ENCODE data around the gene BMPR1A.
A peak's percentile ranks its signal among the peaks of the same experiment; 100 is the strongest.

BMPR1A gene

DNA sequence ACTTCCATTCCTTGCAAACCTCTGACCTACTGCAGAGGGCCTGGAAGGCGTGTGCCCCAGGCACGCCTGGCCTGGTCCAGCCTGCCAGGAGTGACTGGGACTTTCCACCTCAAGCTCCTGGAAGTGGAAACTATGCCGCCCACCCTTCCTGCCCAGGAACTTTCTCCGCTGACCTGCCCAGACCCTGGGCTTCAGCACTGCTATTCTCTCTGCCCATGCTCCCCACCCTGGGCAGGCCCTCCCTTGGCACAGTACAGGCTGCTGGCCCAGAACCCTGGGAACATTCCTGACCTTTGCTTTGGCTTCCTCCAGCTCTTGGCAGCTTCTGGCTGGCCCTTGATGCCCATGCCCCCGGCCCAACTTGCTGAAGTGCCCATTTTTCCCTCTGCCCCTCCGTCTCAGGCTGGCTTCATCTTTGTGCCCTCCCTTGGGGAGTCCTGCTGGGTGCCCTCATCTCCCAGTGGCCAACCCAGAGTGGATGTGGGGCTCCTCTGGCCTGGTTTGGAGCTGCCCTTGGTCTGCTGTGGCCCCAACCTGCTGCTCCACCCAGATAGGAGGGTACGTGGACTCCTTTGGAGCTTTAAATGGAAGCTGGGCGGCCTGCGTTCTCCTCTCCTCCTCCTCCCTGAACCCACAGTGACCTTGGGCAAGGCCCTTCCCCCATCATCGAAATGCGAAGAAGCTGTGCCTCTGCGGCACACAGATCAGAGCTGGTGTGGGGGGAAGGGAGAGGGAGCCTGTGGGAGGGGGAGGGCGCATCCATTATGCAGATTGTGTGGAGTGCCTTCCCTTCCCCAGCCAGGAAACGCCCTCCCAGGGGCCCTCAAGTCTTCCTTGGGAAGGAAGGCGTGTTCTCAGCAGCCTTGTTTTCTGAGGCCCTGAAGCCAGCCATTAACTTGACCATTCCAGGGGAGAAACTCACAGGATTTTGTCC, 197.6 kb downstream of the BMPR1A start:
- DNase-seq: peak; percentile 99
- H4K5ac ChIP-seq (ENCODE audit: low read length): no peak overlapping the region
- peak overlapping the region; percentile 40 for H2BK120ac ChIP-seq (ENCODE audit: low read depth, low read length)
- H3K4me2 ChIP-seq (ENCODE audit: low read length): no peak overlapping the region
- peak overlapping the region; percentile 72 for H3K18ac ChIP-seq (ENCODE audit: low read length)
- peak overlapping the region; percentile 90 for H3K4ac ChIP-seq (ENCODE audit: low read depth, low read length)
- no CpG with 5 or more reads among the region's 15 CpGs for WGBS (ENCODE audit: extremely low coverage, insufficient coverage, low lambda C conversion rate)
- no peaks in the 10 kb centered on the region for H3K36me3 ChIP-seq (ENCODE audit: control insufficient read depth, insufficient read depth, low read length)
- H4K8ac ChIP-seq (ENCODE audit: low read depth, low read length): no peak overlapping the region
- no peak overlapping the region for H3K4me3 ChIP-seq (ENCODE audit: low read length)
- H3K23ac ChIP-seq (ENCODE audit: low read length): peak overlapping the region; percentile 70
- peak overlapping the region; percentile 79 for H2AK5ac ChIP-seq (ENCODE audit: low read length)
- no peaks in the 10 kb centered on the region for H3K79me2 ChIP-seq (ENCODE audit: control insufficient read depth, insufficient read depth, low read length)
- H2BK15ac ChIP-seq (replicated peaks; ENCODE audit: low read depth): no peak overlapping the region
- H3K4me1 ChIP-seq (ENCODE audit: control insufficient read depth, low read depth, low read length): peaks cover 29% of the 10 kb centered on the region
- H2BK5ac ChIP-seq (ENCODE audit: low read length): peak overlapping the region; percentile 92
- H3K27me3 ChIP-seq (ENCODE audit: insufficient read depth, low read length, poor library complexity): no peaks in the 10 kb centered on the region
- no peaks in the 10 kb centered on the region for H3K79me1 ChIP-seq (ENCODE audit: low read length)
- H3K9ac ChIP-seq (ENCODE audit: low read length): peak overlapping the region; percentile 40
- H3K27ac ChIP-seq (ENCODE audit: low read depth, low read length): peak overlapping the region; percentile 46
- H3K56ac ChIP-seq (ENCODE audit: low read length): peak overlapping the region; percentile 85

DNA sequence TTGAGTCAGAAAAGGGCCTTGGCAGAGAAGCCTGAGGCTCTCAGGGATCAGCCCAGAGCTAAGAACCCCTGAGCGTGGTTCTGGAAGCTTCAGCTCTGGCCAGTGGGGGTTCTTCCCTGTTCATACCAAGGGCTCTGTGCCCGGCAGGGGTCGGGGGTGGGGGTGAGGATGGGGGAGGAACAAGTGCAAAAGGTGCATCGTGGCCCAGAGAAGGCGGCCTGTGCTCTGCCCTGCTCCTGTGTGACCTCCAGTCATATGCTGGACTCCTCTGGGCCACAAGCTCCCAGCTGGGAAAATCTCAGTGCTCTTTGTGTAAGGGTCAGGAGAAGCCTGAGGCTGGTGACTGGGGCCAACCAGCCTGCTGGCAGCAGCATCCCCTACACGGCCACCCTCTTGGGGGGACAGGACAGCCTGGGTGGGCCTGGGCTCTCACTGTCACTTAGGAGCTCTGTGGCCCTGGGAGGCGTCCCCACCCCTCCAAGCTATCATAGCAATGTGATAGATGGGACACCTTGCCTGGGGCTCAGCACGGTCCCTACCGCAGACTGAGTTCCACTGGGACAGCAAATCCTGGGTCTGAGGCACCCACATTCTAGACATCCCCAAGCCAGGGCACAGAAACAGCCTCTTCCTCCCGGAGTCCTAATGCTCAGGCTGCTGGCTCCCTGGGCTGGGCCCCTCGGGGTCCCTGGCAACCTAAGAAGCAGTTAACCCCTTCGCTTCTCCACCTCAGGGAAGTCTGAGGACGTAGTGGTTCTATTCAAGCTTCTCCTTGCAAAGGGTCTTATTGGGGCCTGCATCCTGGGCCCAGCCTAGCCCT, 198.5 kb downstream of the BMPR1A start:
- H3K4me3 ChIP-seq (ENCODE audit: low read length): no peak overlapping the region
- H3K9ac ChIP-seq (ENCODE audit: low read length): peak overlapping the region; percentile 41
- H3K18ac ChIP-seq (ENCODE audit: low read length): peak overlapping the region; percentile 72
- no peak for DNase-seq
- no peak overlapping the region for H3K4me2 ChIP-seq (ENCODE audit: low read length)
- no peaks in the 10 kb centered on the region for H3K79me1 ChIP-seq (ENCODE audit: low read length)
- H2BK120ac ChIP-seq (ENCODE audit: low read depth, low read length): peak overlapping the region; percentile 40
- WGBS (ENCODE audit: extremely low coverage, insufficient coverage, low lambda C conversion rate): no CpG with 5 or more reads among the region's 13 CpGs
- peak overlapping the region; percentile 79 for H3K27ac ChIP-seq (ENCODE audit: low read depth, low read length)
- peak overlapping the region; percentile 86 for H2AK5ac ChIP-seq (ENCODE audit: low read length)
- peak overlapping the region; percentile 88 for H2BK5ac ChIP-seq (ENCODE audit: low read length)
- H3K79me2 ChIP-seq (ENCODE audit: control insufficient read depth, insufficient read depth, low read length): no peaks in the 10 kb centered on the region
- H3K4me1 ChIP-seq (ENCODE audit: control insufficient read depth, low read depth, low read length): peaks cover 30% of the 10 kb centered on the region
- H3K4ac ChIP-seq (ENCODE audit: low read depth, low read length): peak overlapping the region; percentile 90
- H3K36me3 ChIP-seq (ENCODE audit: control insufficient read depth, insufficient read depth, low read length): no peaks in the 10 kb centered on the region
- H2BK15ac ChIP-seq (replicated peaks; ENCODE audit: low read depth): no peak overlapping the region
- peak overlapping the region; percentile 54 for H3K23ac ChIP-seq (ENCODE audit: low read length)
- H4K8ac ChIP-seq (ENCODE audit: low read depth, low read length): peak overlapping the region; percentile 6
- H3K56ac ChIP-seq (ENCODE audit: low read length): peak overlapping the region; percentile 77
- H4K5ac ChIP-seq (ENCODE audit: low read length): no peak overlapping the region
- H3K27me3 ChIP-seq (ENCODE audit: insufficient read depth, low read length, poor library complexity): no peaks in the 10 kb centered on the region

DNA sequence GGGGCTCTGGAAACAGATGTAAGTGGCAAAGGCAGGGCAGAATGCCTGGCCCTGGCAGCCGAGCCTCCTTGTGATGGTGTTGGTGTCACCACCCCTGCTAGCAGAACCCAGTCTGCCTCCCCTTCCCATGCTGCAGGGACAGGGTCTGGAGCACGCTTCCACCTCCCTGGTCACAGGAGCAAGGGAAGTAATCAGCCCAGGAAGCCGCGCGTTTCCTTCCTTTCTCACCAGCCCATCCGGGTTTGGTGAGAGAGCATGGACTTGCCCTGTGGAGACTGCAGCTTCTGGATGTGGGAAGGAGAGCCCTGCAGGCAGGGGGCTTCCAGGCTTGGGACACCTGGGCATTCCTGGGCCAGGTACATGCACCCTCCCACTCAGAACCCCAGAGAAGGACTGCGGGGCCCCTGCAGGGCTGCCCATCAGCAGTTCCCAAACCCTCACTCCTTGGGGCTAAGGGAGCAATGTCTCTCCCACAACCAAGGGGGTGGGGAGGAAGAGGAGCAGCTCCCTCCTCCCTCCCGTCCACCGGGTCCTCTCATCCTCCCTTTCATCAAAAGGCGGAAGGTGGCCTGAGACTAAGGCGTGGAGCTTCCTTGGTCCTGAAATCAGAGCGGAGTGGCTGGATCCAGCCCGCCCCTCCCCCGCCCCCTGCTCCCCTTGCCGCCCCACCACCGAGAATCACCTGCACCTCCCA, 199.2 kb downstream of the BMPR1A start:
- Histone ChIP-seq H3K4me1 (ENCODE audit: control insufficient read depth, low read depth, low read length) (peaks cover 34% of the 10 kb centered on the region), H3K9ac (ENCODE audit: low read length) (peak overlapping the region; percentile 41), H2AK5ac (ENCODE audit: low read length) (peak overlapping the region; percentile 71), H3K4me3 (ENCODE audit: low read length) (no peak overlapping the region), H3K79me2 (ENCODE audit: control insufficient read depth, insufficient read depth, low read length) (no peaks in the 10 kb centered on the region), H3K56ac (ENCODE audit: low read length) (peak overlapping the region; percentile 77), H3K36me3 (ENCODE audit: control insufficient read depth, insufficient read depth, low read length) (no peaks in the 10 kb centered on the region), H4K8ac (ENCODE audit: low read depth, low read length) (no peak overlapping the region), H3K18ac (ENCODE audit: low read length) (peak overlapping the region; percentile 72), H3K79me1 (ENCODE audit: low read length) (no peaks in the 10 kb centered on the region), H2BK120ac (ENCODE audit: low read depth, low read length) (peak overlapping the region; percentile 40), H2BK5ac (ENCODE audit: low read length) (peak overlapping the region; percentile 88), H3K27me3 (ENCODE audit: insufficient read depth, low read length, poor library complexity) (no peaks in the 10 kb centered on the region), H4K5ac (ENCODE audit: low read length) (no peak overlapping the region), H3K27ac (ENCODE audit: low read depth, low read length) (peak overlapping the region; percentile 79), H3K4me2 (ENCODE audit: low read length) (no peak overlapping the region), H3K23ac (ENCODE audit: low read length) (peak overlapping the region; percentile 54), H2BK15ac (replicated peaks; ENCODE audit: low read depth) (no peak overlapping the region), H3K4ac (ENCODE audit: low read depth, low read length) (no peak overlapping the region)
- DNase-seq: peak; percentile 52
- WGBS (ENCODE audit: extremely low coverage, insufficient coverage, low lambda C conversion rate): no CpG with 5 or more reads among the region's 16 CpGs

DNA sequence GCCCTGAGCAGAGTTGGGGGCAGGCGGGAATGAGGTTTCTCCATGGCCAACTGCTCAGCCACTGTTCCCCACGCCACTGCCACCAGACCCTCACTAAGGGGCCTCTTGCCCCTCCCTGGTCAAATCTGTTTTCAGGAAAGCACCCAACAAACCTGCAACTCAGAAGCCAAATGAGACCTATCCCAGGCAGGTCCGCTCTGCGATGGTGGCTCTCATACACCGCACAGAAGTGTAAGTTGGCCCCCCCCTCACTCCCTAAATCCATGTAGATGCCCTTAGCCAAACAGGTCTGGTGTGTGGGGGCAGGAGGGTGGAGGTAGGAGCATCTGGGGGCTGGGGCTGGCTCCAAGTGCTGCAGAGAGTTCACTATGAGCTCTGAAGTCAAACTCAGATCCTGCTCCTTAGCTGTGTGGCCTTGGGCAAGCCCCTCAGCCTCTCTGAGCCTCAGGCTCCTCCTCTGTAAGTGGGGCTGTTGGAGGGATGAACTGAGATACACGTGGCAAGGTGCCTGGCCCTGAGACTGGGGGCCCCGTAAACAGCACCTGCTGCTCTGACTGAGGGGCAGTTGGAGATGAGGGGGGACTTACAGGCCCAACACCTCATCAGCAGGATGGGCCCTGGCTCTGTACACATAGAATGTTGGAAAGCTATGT, 199.9 kb downstream of the BMPR1A start:
- Histone ChIP-seq H3K4ac (ENCODE audit: low read depth, low read length) (no peak overlapping the region), H3K79me1 (ENCODE audit: low read length) (no peaks in the 10 kb centered on the region), H2BK120ac (ENCODE audit: low read depth, low read length) (no peak overlapping the region), H3K27ac (ENCODE audit: low read depth, low read length) (no peak overlapping the region), H2BK15ac (replicated peaks; ENCODE audit: low read depth) (no peak overlapping the region), H3K56ac (ENCODE audit: low read length) (peak overlapping the region; percentile 65), H4K8ac (ENCODE audit: low read depth, low read length) (no peak overlapping the region), H3K4me2 (ENCODE audit: low read length) (no peak overlapping the region), H3K27me3 (ENCODE audit: insufficient read depth, low read length, poor library complexity) (no peaks in the 10 kb centered on the region), H3K18ac (ENCODE audit: low read length) (peak overlapping the region; percentile 72), H3K4me3 (ENCODE audit: low read length) (no peak overlapping the region), H2BK5ac (ENCODE audit: low read length) (peak overlapping the region; percentile 31), H4K5ac (ENCODE audit: low read length) (no peak overlapping the region), H3K36me3 (ENCODE audit: control insufficient read depth, insufficient read depth, low read length) (no peaks in the 10 kb centered on the region), H3K23ac (ENCODE audit: low read length) (no peak overlapping the region), H2AK5ac (ENCODE audit: low read length) (peak overlapping the region; percentile 64), H3K9ac (ENCODE audit: low read length) (no peak overlapping the region), H3K79me2 (ENCODE audit: control insufficient read depth, insufficient read depth, low read length) (no peaks in the 10 kb centered on the region), H3K4me1 (ENCODE audit: control insufficient read depth, low read depth, low read length) (peaks cover 35% of the 10 kb centered on the region)
- no peak for DNase-seq
- WGBS (ENCODE audit: extremely low coverage, insufficient coverage, low lambda C conversion rate): no CpG with 5 or more reads among the region's 7 CpGs

DNA sequence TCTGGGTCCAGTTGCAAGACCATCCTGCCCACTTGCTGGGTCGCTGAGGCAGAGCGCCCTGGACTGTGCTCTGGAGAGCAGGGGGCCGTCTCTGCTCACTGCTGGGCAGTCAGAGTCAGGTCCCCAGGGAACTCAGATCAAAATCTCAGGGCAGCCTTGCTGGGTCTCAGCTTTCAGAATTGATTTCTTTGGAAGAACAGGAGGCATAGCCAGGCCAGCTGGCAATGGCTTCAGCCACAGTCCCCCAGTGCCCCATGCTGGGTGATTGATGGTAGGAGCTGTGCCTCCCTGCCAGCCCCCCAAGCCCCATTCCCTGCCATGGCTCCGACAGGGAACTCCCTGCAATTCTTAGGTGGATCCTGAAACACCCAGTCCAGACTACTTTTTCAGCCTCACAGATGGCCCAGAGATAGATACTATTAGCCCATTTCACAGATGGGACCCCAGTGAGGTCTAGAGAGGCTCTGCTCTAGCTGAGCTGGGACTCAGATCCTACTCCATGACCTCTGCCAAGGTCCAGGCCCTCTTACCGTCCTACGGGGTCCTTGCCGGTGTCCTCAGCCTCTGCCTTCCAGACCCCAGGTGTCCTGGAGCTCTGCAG, 200.5 kb downstream of the BMPR1A start:
- no peak overlapping the region for H3K9ac ChIP-seq (ENCODE audit: low read length)
- no peak overlapping the region for H3K23ac ChIP-seq (ENCODE audit: low read length)
- H3K79me2 ChIP-seq (ENCODE audit: control insufficient read depth, insufficient read depth, low read length): no peaks in the 10 kb centered on the region
- no peak overlapping the region for H3K4me3 ChIP-seq (ENCODE audit: low read length)
- H2BK15ac ChIP-seq (replicated peaks; ENCODE audit: low read depth): no peak overlapping the region
- H4K8ac ChIP-seq (ENCODE audit: low read depth, low read length): no peak overlapping the region
- H3K79me1 ChIP-seq (ENCODE audit: low read length): no peaks in the 10 kb centered on the region
- no peaks in the 10 kb centered on the region for H3K27me3 ChIP-seq (ENCODE audit: insufficient read depth, low read length, poor library complexity)
- peak overlapping the region; percentile 39 for H3K4ac ChIP-seq (ENCODE audit: low read depth, low read length)
- no peak overlapping the region for H3K27ac ChIP-seq (ENCODE audit: low read depth, low read length)
- no peak overlapping the region for H3K4me2 ChIP-seq (ENCODE audit: low read length)
- H3K4me1 ChIP-seq (ENCODE audit: control insufficient read depth, low read depth, low read length): peaks cover 35% of the 10 kb centered on the region
- H2BK5ac ChIP-seq (ENCODE audit: low read length): no peak overlapping the region
- no peaks in the 10 kb centered on the region for H3K36me3 ChIP-seq (ENCODE audit: control insufficient read depth, insufficient read depth, low read length)
- no peak overlapping the region for H2BK120ac ChIP-seq (ENCODE audit: low read depth, low read length)
- DNase-seq: no peak
- H3K56ac ChIP-seq (ENCODE audit: low read length): peak overlapping the region; percentile 65
- no peak overlapping the region for H4K5ac ChIP-seq (ENCODE audit: low read length)
- WGBS (ENCODE audit: extremely low coverage, insufficient coverage, low lambda C conversion rate): no CpG with 5 or more reads among the region's 7 CpGs
- peak overlapping the region; percentile 72 for H3K18ac ChIP-seq (ENCODE audit: low read length)
- peak overlapping the region; percentile 64 for H2AK5ac ChIP-seq (ENCODE audit: low read length)
